HG03565 (cell line): ENCODE measurements around the gene ZNF750.

Experiments
- ATAC-seq: cut with Tn5 transposase; IDR thresholded peaks from one replicate; pipeline ENCODE4 v1.9.1; 2021; ENCODE audit warnings: mild to moderate bottlenecking, moderate library complexity; ENCODE audit not compliant: unreplicated experiment

Gene ZNF750

DNA sequence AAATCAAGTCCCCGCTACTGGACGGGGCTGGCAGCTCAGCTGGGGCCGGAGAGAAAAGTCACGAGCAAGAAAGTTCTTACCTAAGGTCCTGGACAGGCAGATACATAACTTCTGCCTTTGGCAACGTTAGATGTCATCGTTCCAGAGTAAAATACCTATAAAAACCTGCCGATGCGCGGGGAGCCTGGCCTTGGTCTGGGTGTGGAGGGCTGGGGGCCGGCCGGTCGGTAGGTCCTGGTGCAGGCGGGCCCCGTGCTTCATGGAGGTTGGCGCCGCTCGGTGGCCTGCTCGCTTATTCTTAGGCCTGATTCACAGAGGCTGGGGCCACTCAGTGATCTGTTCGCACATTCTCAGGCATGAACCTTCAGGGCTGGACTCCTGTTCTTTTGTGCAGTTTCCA is 33.7 kb upstream of the ZNF750 start:
- no peak for ATAC-seq

DNA sequence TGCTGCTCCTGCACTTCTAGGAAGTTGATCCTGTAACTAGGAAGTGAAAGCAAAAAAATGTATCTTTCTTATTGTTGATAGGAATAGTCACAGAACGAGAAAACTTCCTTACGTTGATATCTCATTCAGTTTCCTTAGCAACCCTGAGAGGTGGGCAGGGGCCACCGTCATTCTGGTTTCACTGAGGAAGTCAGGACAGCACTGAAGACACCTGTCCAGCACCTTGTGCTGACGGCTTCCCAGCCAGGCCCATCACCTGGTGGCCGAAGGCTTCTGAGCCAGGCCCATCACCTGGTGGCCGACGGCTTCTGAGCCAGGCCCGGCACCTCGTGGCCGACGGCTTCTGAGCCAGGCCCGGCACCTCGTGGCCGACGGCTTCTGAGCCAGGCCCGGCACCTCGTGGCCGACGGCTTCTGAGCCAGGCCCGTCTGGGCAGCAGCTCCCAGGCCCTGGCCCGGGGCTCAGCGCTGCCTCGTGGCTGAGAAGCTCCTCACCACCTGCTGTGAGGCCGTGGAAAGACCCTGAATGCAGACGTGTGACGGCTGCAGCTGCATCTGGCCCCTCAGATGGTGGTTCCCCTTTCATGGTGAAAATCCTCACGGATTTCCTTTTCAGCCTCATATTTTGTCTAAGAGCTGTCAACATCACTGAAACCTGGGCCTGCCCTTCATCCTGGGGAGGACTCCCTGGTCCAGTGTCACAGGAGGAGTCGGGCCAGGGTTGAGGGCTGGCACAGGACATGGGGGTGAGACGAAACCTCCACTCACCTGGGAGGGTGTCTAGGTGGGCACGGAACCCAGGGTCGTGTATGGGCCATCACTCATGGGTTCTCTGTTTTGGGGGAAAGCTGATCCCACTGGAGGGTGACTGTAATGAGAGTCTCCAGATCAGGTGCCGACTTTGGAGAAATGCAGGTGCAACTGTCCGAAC is 33.0 kb upstream of the ZNF750 start:
- no peak for ATAC-seq

DNA sequence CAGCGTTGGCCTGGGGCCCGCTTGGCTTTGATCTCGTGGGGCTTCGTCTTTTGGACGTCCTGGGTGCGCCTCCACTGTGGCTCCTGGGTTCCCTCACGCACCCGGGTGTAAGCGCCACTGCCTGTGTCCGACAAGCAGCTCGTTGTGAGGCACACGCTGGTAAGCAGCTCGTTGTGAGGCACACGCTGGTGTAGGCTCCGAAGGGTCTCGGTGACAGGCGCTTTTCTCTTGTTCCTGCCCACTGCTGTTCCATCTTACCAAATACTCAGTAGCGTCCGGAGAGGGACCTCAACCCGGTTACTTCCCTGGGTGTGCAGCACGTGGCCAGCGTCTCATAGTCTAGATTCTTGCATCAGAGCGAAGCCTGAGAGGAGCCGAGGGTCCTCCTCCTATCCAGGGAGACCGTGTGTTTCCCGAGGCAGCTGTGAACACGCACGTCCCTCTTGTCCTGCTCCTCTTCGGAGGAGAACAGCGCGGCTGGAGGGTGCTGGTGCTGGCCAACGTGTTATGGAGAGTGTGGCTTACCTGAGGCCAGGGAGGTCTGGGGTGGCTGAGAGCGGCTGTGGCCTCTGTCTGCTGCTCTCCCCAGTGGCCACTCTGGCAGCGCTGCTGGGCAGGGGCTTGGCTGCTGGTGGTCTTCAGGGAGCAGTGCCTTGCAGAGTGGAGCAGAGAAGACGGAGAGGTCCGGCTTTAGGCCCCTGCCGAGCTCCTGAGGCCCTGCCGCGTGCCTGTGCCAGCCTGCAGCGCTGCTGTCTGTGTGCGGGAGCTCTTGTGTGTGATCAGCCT is 32.1 kb upstream of the ZNF750 start:
- no peak for ATAC-seq

DNA sequence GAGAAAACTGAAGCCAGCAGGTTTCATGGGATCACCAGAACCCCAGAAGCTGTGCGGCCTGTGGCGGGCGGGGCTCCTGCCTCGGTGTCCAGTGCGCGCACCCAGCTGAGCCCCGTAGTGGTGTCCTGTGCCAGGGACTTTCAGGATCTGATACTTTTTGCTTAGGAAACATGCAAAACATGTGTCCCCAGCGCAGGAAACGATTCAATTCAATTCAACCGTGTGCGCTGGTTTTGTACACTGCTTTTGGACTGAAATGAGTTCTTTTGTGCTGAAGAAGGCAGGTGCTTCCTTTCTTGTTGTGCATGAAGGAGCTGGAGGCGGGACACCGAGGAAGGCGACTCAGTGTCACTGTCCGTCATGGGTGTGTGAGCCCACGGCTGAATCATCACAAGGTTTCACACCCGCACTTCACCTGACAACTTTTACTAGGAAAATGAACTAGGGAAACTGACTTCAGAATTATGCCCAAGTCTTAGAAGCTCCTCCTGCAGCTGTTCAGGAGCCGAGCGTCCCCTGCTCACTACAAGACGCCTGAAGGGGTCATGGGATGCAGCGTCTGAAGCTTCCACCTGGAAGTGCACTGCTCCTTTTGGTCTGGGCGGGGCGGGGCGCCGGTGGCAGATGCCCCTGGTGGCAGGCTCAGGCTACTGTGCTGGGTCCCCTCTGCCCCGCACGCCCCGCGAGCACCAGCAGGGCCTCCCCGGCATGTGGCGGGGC is 31.4 kb upstream of the ZNF750 start:
- peak; percentile 63 for ATAC-seq

DNA sequence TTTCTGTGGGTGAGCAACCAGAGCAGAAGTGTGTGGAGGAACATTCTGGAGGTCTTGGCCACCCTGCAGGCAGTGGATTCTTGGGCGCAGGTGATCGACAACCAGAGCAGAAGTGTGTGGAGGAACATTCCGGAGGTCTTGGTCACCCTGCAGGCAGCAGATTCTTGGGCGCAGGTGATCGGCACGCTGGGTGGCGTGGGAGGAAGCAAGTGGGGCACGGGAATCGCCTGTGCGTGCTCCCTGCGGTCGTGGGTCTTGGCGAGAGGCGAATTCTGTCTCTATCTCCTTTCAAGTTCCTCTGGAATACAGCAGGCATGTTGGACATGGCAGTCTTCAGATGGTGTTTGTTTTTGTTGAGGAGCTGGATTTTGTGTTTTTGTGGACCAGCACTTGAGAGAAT is 30.7 kb upstream of the ZNF750 start:
- no peak for ATAC-seq

DNA sequence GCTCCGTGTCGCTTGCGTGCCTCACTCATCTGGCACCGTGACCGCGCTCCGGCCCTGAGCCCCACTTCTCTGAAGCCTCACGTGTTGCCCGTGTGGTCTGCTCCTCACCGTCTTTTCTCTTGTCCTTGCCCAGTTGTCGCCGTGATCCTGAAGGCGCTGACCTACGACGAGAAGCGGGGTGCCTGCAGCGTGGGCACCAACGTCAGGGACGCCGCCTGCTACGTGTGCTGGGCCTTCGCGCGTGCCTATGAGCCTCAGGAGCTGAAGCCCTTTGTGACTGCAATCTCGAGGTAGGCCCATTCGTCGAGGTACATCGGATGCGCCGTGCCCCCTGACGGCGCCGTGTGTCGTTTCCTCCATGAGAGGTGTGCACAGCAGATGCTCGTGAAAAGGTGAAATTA is 30.3 kb upstream of the ZNF750 start:
- ATAC-seq, result no peak

DNA sequence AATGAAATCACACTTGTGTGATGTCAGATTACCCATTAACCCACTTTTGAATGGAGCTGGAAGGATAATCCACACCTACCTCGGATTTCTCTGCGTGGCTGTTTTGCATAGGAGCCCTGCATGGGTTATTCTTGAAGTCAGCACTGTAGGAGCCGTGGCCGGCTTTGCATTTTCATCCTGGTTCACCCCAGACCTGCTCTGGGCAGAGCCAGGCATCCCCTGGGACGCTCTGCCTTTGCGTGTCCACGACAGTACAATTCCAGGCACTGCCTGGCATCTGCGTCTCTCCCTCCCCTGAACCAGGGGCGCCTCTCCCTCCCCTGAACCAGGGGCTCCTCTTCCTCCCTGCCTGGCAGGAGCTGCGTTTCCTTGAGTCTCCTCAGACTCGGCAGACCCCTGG is 29.7 kb upstream of the ZNF750 start:
- no peak for ATAC-seq

DNA sequence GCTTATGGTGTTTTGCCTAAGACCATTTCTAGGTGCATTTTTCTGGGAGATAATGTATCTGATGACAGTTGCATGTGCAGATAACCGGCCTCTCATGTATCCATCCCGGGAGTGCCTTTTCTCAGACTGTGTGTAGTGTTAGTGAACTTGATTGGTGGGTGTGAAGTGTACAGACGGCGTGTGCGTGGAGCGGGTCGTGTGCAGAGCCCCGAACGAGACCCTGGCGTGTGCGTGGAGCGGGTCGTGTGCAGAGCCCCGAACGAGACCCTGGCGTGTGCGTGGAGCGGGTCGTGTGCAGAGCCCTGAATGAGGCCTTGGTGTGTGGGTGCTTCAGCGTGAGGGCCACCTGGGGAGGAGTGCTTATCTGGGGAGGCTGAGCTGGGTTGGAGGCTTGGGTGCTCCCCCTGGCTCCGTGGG is 28.9 kb upstream of the ZNF750 start:
- no peak for ATAC-seq

DNA sequence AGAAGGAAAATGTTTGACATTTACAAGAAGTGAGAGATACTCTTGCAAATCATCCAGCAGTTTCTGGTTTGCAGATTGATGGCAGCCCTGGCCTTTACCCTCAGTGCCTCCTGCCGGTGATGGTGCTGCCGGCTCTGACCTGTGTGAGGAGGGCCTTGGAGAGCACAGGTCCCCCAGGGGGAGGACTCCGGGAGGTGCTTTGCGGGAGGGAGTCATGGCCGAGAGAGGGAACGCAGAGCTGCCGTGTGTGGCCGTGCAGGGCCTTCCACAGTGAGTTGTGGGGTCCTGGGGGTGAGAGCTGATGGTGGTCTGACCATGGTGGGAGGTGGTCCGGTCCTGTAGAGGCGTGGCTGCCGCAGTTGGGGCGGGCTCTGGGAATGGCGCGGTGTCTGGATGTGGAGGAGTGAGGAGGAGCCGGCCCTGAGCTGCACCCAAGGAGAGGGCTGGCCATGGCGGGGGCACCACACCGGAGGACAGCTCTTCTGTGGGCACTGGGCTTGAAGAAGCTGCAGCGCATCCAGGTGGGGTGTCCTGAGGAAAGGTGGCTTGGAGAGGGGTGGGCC is 28.0 kb upstream of the ZNF750 start:
- ATAC-seq, result no peak

DNA sequence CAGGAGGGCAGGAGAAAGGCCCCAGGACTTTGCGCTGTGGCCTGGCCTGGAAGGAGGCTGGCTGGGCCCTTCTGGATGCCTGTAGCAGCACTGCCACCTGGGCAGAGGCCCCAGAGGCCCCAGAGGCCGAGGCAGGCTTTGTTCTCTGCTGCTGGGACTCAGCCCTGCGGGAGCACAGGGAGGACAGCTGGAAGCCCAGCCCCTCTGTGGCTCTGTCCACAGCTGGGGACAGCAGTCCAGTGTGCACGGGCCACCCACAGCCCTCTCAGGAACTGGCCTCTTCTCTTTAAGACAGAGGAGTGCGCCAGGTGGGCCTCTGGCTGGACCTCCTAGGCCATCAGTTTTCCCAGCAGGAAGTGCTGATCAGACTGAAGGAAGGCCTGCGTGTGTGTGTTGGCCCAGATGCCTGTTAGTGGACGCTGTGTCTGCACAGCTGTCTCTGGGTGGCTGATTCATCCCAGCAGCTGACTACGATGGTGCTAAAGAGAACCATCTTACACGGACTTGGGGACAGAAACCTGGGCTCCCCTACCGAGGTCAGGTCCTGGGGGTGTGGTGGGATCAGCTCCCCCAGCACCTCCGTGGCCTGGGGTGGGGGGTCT is 26.9 kb upstream of the ZNF750 start:
- ATAC-seq, result no peak

DNA sequence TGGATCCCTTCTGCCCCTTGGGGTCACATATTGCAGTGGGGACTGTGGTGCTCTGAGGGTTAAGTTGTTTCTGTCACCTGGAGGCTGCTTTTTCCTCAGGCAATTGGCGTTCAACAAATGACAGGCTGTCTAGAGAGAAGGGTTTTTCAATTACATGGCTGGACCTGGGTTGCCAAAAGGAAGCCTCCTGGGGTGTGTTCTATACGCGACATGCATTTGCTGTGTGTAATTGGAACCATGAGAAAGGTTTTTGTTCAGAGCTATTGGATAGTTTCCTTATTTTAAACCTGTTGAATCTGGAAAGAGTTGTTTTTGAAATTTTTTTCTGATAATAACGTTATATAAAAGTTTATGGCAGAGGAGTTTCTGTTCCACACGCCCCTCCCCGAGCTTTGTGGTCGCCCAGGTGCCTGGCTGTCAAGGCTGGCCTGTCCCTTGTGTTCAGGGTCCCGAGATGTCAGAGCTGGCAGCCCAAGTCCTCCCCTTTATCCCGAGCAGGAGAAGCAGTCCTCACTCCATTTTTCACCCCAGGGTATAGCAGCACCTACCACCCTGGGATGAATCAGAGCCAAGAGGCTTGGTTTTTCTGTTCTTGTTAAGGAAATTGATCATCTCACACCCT is 26.1 kb upstream of the ZNF750 start:
- no peak for ATAC-seq

DNA sequence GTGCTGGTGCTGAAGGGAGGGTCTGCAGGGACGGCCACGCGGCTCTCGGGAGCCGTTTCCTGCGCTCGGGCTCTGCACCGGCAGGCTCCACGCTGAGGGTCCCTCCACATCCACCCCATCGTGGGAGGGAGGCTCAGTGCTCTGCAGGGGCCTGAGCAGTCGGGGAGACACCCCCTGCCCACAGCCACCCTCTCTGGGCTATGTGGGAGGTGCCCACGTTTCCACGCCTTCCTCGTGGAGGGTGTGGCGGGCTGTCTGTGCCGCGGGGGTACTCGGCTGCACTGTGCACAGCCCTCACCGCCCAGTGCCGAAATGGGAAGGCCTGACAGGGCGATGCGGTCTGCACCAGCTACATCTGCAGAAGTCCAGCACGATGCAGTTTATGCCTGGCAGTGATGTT is 25.5 kb upstream of the ZNF750 start:
- no peak for ATAC-seq

DNA sequence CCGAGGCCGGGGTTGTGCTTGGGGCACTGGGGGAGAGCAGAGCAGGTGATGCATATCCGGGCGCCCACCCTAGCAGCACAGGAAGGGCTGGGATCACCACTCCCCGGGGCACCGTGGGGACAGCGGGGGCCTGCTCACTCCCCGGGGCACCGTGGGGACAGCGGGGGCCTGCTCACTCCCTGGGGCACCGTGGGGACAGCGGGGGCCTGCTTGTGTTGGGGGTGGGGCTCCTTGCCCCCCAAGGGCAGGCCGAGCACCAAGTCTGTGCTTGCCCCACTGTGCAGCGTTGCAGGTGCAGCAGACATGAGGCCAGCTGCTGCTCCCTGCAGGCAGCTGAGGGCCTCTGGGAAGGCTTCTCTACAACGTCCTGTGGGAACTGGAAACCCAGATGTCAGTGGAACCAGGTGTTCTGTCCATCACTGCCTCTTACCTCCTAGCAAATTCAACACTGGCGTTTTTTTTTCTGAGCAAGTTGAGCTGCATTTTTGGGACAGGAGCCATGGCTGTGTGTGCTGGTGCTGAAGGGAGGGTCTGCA is 25.0 kb upstream of the ZNF750 start:
- ATAC-seq, result no peak

DNA sequence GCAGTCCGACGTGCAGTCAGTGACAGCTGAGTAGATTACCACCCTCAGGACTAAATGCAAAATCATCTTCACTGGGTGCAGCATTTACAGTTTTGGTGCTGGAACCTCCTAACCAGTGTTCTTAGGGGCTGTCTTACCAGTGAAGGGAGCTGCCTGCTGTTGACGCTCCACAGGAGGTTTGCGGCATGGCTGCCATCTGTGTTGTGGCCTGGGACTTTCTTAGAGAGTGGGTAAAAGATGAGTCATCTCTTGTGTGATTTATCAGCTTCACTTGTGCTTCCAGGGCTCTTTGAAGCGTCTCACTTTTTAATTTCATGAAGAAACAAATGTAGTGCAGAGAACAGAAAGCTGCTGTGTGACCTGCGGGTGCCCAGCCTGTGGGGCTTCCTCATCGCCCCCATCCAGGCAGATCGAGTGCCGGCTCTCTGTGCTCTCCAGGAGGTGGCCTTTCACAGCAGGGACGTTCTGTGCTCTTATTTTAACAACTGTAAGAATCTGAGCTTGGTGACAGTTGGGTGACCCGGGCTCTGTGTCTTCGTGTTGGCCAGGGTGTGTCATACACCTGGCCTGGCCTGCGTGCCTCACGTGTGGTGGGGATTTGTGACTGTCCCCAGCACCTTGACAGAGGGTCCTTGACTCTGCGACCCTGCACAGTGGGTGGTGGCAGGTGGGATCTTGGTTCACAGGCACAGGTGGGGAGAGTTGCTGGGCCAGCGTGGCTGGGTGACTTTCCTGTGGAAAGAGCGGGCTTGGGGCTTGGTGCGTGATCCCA is 24.3 kb upstream of the ZNF750 start:
- ATAC-seq, result peak; percentile 74

DNA sequence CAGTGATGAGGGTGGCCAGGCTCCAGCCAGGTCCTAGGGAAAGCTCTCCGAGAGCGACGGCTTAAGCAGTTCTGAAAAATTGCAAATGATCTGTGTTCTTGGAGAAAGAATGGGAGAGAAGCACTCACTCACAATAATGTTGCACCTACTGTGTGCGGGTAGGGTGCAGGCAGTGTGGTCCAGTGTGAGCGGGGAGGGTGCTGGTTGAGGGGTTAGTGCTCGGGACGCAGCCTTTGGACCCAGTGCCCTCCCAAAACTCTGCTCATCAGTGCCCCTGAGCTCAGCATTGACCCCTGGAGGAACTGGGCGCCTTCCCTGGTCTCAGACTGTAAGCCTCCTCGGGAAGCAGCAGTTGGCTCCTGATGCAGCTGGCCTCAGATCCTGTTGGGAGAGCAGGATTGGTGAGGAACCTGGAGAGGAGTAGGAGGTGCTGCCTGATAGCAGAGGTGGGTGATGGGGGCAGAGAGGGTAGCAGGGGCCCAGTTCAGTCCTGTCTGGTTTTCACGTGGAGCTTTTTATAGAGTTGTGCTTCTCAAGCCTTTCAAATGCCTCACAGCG is 23.6 kb upstream of the ZNF750 start:
- no peak for ATAC-seq

DNA sequence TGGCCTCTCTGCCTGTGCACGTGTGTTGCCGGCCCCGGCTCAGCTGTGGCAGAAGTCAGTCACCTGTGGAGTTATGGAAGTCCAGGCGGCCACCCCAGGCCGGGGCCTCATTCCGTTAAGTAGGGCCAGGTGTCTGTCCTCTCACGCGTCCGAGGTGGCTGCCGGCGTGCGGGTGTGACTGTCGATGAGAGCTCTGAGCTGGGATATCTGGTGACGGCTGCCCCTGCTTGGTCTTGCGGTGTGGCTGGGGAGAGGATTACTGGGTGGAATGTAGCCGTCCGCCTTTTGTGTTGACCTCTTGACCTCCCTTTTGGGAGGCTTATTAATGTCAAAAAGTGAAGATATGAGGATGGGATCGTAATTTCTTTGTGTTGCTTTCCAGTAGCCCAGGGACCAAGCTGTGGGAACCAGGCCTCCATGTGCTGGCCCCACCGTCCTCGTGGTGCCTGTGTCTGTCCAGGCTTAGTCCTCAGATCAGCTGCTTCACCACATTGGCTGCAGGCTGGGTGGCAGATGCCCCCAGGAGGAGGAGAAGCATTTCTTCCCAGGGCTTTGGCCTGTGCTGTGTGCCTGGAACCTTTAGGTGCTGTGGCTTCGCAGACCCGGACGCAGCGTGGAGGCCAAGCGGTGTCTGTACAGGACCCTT is 23.0 kb upstream of the ZNF750 start:
- no peak for ATAC-seq

DNA sequence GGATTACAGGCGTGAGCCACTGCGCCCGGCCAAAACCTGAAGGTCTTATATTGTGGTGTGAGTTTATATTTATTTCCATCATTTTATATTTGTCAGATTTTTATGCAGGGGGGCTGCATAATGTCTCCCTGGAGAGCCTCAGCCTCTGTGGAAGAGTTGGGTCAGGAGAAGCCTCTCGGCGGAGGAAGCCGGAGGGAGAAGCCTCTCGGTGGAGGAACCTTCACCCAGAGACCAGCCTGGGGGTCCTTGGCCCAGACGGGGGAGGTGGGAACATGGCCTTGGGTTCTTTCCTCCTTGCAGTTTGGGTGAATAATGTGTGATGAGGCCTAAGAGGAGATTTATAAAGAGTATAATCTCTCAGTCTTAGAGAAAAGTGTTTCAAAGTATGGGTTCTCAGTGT is 22.4 kb upstream of the ZNF750 start:
- ATAC-seq, result no peak

DNA sequence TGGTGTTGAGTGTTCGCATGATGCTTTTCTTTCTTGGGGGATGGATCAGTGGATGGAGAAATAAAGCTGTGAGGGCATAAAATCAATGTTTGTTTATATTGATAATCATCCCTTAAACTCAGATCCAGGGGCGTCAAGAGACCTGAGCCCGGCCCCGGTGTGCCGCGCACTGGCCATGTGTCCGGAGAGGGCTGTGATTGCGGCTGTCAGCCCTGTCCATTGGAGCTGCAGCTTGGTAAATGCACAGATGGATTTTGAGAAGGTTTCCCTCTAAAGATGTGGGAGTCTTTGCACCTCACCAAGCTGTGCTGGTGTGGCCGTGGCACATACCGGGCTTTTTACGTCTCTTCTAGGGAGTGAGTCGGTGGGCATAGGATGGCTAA is 21.6 kb upstream of the ZNF750 start:
- no peak for ATAC-seq
